LNCAP (cell line): ENCODE results near the gene PTCD1.

Source experiments
- CTCF ChIP-seq: fragments of 450-650 bp; IDR thresholded peaks from 2 replicates; pipeline ENCODE4 v1.5.1; 2017; ENCODE audit warnings: mild to moderate bottlenecking

The PTCD1 gene

GRCh38 chr7:99374111-99375064 is 64.2 kb downstream of the PTCD1 start, which contains the start of gene ARPC1B:
Gene ARPC1B, plus strand, starts transcription at chr7:99374730. Its CDS starts 10,985 bp downstream, at chr7:99385715.
- no peak for TF ChIP-seq CTCF

GRCh38 chr7:99373091-99374066 is 65.2 kb downstream of the PTCD1 start:
- TF ChIP-seq CTCF = no peak

GRCh38 chr7:99372275-99373090 is 66.1 kb downstream of the PTCD1 start:
- no peak for TF ChIP-seq CTCF

- no peak for TF ChIP-seq CTCF
These were observed 67.2 kb downstream of the PTCD1 start for GRCh38 chr7:99371376-99371920.

GRCh38 chr7:99369767-99370391 is 68.7 kb downstream of the PTCD1 start:
- TF ChIP-seq CTCF = no peak

GRCh38 chr7:99368750-99369389 is 69.7 kb downstream of the PTCD1 start:
- TF ChIP-seq CTCF = no peak
